ENCODE results near the gene NBDY.
"Not testable (repeated sequence)": the region's sequence is repeated elsewhere in the genome, so short reads cannot be mapped to it uniquely, and the experiment has no call there.

The NBDY gene

DNA sequence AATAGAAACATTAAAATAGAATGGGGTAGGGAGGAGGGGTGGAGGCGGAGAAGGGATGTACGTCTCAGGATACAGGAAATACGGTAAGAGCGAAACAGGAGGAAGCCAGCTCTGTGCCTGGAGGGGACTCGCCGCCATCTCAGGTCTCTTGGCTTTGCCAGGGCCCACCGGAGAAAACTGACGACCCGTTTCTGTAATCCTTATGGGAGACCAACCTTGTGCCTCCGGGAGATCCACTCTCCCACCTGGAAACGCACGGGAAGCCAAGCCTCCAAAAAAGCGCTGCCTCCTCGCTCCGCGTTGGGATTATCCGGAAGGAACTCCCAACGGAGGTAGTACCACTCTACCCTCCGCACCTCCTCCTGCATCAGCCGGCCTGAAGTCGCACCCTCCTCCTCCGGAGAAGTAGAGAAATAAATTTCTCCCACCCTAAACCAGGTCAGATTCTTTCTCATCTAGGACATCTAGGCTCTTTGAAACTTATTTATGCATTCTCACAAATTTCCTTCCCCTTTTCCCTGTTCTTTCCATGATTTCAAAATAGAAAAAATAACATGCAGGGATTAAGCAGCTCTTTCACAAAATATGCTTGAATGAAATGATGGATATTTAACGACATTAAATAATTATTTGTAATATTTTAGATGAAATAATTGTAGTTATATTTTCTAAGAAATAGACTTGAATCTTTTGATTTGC is at the start of gene NBDY:
Gene NBDY, plus strand, starts transcription at position 92 of the 699 bp plus-strand sequence. Its CDS starts 111 bp downstream, at position 203.
- peak; percentile 1 to 24 for DNase-seq (ENCODE audit: low read depth in 2 of 2)

DNA sequence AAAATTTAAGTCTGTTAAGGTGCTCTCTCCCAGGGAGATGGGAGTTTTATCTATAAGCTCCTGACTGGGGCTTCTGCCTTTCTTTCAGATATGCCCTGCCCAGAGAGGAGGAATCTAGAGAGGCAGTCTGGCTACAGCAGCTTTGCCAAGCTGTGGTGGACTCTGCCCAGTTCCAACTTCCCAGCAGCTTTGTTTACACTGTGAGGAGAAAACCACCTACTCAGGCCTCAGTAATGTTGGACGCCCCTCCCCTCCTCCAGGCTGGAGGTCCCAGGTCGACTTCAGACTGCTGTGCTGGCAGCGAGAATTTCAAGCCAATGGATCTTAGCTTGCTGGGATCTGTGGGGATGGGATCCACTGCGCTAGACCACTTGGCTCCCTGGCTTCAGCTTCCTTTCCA is 24.5 kb upstream of the NBDY start:
- DNase-seq (ENCODE audit: low read depth in 2 of 2) = not testable (repeated sequence)

DNA sequence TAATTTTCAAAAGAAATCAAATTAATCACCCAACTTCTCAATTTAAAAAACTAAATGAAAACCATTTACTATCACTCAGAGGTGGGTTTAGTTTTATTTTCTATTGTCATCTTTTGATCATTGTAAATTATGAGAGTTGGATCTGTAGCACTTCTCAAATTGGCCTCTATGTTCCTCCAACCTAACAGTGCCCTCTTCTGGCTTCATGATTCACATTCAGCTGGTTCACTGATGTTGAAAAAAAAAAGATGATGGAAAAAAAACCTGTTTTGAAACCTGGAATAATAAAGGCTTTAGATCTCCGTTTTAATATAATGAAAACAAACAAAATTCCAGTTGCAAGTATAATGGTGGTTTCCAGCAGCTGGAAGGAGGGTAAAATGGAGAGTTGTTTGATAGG is 2.4 kb upstream of the NBDY start:
- no peak for DNase-seq (ENCODE audit: low read depth in 2 of 2)

- DNase-seq (ENCODE audit: low read depth in 2 of 2) = no peak
Measured at GRCh38 chrX:56727531-56727930, 1.5 kb upstream of the NBDY start.

DNA sequence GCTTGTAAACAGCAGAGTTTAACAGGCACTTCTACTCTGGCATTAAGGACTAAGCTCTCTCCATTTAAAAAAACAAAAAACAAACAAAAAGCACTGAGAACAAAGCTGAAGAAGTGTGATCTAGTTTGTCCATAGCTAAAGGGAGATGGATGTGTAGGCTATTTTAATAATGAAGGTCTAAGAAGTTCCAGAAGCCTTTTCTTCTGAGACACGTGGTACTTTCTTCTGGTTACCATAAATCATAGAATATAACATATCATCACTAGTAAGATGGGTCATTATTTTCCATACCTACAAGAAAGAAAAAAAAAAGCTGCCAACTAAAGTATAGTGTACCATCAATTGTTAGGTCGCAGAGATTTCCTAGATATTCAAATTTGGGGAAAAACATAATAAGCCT is 722 bp upstream of the NBDY start:
- no peak for DNase-seq (ENCODE audit: low read depth in 2 of 2)

GRCh38 chrX:56728752-56729151 is 291 bp upstream of the NBDY start:
- no peak for DNase-seq (ENCODE audit: low read depth in 2 of 2)

DNA sequence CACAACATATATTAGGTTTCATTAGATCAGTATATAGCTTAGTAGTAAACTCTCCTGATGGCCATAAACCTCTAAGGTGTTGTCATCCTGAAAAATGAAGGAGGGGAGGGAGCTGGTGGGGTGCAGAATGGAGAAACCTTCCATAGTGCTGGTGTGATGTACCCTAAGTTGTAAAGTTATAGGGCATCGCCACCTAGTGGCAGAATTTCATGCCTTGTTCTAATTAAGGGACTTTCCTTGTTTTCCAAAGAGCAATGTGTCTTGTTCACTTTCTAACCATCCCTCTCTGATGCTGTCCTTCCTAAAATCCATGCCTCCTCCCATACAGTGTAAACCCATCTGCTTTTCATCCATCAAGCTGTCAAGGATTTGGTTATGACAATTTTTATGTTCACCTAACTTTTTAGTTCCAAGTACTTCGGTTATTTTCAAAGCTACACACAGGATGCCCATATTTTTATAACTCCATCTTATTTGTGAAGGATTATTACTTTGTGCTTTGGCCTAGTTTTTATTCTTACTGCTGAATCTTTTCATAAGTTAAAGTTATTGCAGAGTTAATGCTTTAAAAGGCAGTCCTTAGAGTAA is 4.5 kb downstream of the NBDY start:
- DNase-seq (ENCODE audit: low read depth in 2 of 2) = peak; percentile 6 to 17

GRCh38 chrX:56736219-56736618 is 7.2 kb downstream of the NBDY start:
- no peak for DNase-seq (ENCODE audit: low read depth in 2 of 2)

DNA sequence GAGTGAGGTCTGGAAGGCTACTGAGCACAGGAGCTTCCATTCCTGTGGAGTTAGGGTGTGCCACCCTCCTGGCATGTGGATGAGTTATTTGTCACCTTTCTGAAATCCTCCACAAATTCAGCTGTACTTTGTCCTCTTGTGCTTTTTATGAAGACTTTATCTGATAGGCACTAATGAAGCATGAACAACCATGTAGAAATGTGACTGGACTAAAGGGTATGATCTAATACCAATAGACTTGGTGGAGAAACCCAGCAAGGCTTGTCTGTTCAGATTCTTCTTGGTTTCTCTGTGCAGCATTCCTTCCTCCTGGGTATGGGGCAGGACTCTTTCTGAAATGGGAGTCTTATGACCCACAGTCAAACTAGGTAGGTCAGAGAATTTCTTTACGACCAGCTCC is 9.6 kb downstream of the NBDY start:
- no peak for DNase-seq (ENCODE audit: low read depth in 2 of 2)

DNA sequence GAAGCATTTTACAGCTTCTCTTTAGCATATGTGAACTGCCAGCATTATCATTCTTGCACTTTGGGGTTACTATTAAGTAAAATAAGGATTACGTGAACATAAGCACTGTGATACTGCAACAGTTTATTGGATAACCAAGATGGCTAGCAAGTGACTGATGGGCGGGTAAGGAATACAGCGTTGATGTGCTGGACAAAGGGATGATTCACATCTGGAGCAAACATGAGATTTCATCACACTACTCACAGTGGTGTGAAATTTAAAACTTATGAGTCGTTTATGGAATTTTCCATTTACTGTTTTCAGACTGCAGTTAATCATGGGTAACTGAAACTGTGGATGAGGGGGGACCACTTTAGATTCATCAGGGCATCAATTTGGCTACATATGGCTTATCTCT is 16.0 kb downstream of the NBDY start:
- no peak for DNase-seq (ENCODE audit: low read depth in 2 of 2)

- DNase-seq (ENCODE audit: low read depth in 2 of 2) = no peak
Measured at GRCh38 chrX:56746996-56747395, 18.0 kb downstream of the NBDY start.

- no peak for DNase-seq (ENCODE audit: low read depth in 2 of 2)
Measured at GRCh38 chrX:56751071-56751470, 22.0 kb downstream of the NBDY start.

GRCh38 chrX:56757327-56757726 is 28.3 kb downstream of the NBDY start:
- DNase-seq (ENCODE audit: low read depth in 2 of 2) = no peak

DNA sequence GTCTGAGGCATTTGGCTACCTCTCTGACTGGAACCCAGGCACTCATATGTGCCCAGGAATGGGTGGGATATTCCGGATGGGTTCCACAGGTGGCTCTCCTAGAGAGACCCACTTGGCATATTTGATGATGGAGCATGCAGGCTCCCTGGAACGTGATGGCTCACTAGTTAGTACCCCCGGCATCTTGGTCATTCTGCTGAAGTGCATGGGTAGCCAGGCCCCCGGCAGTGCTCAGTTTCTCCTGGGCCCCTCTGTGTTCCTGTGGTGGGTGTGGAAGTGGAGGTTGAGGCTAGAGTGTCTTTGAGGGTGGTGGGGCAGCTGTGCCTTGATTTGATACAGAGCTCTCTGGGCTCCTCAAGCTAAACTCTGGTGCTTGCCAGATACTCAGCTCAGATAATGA is 29.4 kb downstream of the NBDY start:
- DNase-seq (ENCODE audit: low read depth in 2 of 2) = no peak

GRCh38 chrX:56759736-56760409 is 30.8 kb downstream of the NBDY start:
- no peak for DNase-seq (ENCODE audit: low read depth in 2 of 2)

DNA sequence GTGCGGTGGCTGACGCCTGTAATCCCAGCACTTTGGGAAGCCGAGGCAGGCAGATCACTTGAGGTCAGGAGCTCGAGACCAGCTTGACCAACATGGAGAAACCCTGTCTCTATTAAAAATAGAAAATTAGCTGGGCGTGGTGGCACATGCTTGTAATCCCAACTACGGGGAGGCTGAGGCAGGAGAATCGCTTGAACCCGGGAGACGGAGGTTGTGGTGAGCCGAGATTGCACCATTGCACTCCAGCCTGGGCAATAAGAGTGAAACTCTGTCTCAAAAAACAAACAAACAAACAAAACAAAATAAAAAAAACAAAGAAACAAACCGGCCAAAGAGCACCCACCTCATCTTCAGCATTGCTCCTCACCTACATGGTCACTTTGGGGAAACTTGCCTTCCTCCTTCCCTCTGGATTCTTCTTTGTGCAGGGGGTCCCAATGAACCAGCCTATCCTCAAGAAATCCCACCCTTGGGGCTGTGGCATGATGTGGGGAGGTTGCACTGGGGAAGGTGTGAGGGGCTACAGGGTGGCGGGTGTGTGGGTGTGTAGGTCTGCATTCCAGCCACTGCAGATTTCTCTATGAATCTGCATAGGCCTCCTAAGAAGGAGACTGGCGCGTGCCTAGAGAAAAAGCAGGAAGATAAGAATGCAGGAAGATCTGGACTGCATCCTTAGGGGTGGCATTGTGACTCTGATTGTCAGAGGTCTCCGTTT is 31.5 kb downstream of the NBDY start:
- DNase-seq (ENCODE audit: low read depth in 2 of 2) = not testable (repeated sequence)

- no peak for DNase-seq (ENCODE audit: low read depth in 2 of 2)
Measured at GRCh38 chrX:56761167-56761566, 32.1 kb downstream of the NBDY start.

GRCh38 chrX:56762220-56762619 is 33.2 kb downstream of the NBDY start:
- DNase-seq (ENCODE audit: low read depth in 2 of 2) = no peak

GRCh38 chrX:56762707-56763555 is 33.9 kb downstream of the NBDY start:
- no peak for DNase-seq (ENCODE audit: low read depth in 2 of 2)

- no peak for DNase-seq (ENCODE audit: low read depth in 2 of 2)
Measured at GRCh38 chrX:56763556-56764152, 34.6 kb downstream of the NBDY start.

Data from stimulated activated CD4-positive, alpha-beta T cell treated with anti-CD3 and anti-CD28 coated beads, Interleukin-12 subunit alpha, Interleukin-12 subunit beta, amount 100 ng/mL, for 24 hours (primary cell).